ENCODE data around the gene MBOAT7. TPM values are rescaled to one million over a fixed set of nuclear protein-coding genes. Genes with fewer than 3 reads are reported as not detected.

The MBOAT7 gene
- polyA plus RNA-seq, 1 donor (not counting 4 experiments of a cell fraction or from before 2014, with no cell fraction given): 41.3 TPM

DNA sequence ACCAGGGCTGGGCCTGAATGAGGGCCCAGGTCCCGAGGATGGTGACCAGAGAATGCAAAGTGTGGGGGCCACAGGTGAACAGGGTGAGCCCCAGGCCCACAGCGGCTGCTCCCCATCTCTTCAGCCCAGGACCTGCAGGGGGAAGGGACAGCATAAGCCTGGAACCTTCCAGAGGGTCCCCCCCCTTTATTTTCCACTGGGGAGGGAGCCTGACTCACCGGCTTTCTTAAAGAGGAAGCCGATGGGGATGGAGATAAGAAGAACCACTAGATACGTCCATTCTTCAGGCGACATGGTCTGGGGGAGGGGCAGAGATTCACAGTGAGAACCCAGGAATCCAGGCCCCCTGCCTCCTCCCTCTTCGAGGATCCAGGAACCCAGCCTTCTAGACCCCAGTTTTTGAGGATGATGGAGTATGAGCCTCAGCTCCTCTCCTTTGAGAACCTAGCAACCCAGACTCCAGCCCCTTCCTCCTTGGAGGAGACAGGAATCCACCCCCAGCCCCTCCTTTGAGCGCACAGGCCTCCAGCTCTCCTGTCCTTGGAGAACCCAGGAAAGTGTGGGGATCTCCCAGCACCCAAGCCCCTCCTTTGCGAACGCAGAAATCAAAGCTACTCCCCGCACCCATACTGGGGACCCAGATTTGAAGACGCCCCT lies 1.0 kb downstream of the MBOAT7 start:
- DNase-seq (ENCODE audit: low read depth, low spot score): no peak
- no peak for FAIRE-seq
- dilution Hi-C loops (cut with MboI; ENCODE audit: extremely low pct_ligation_motif_present, low sequenced_read_pairs): no loop called here
- peak overlapping the region; percentile 94 for H3K4me2 ChIP-seq (ENCODE audit: control insufficient read depth, extremely low read depth, insufficient read depth, low read depth, low read length)
- H3K36me3 ChIP-seq (ENCODE audit: control insufficient read depth in 2 of 2, extremely low read depth in 1 of 2, insufficient read depth in 2 of 2, low read length in 2 of 2): peaks cover 14 to 23% of the 10 kb centered on the region in 2 experiments
- TF ChIP-seq, protein P1, sequence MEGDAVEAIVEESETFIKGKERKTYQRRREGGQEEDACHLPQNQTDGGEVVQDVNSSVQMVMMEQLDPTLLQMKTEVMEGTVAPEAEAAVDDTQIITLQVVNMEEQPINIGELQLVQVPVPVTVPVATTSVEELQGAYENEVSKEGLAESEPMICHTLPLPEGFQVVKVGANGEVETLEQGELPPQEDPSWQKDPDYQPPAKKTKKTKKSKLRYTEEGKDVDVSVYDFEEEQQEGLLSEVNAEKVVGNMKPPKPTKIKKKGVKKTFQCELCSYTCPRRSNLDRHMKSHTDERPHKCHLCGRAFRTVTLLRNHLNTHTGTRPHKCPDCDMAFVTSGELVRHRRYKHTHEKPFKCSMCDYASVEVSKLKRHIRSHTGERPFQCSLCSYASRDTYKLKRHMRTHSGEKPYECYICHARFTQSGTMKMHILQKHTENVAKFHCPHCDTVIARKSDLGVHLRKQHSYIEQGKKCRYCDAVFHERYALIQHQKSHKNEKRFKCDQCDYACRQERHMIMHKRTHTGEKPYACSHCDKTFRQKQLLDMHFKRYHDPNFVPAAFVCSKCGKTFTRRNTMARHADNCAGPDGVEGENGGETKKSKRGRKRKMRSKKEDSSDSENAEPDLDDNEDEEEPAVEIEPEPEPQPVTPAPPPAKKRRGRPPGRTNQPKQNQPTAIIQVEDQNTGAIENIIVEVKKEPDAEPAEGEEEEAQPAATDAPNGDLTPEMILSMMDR (optimal IDR thresholded peaks at IDR 0.05 in 1 of 3, IDR thresholded peaks at IDR 0.05 in 1 of 3, conservative IDR thresholded peaks at IDR 0.05 in 1 of 3; ENCODE audit: extremely low read depth in 1 of 3, insufficient read depth in 2 of 3, low read length in 3 of 3): no peak
- TF ChIP-seq EZH2 (IDR thresholded peaks at IDR 0.05; ENCODE audit: low read length): no peak
- H3K27ac ChIP-seq (ENCODE audit: control insufficient read depth, insufficient read depth, low read length): peak overlapping the region; percentile 62
- peak overlapping the region; percentile 99 for H3K9ac ChIP-seq (ENCODE audit: control insufficient read depth, extremely low read depth, insufficient read depth, low read length)
- peaks cover 15% of the 10 kb centered on the region for H3K4me1 ChIP-seq (ENCODE audit: control insufficient read depth, extremely low read depth, insufficient read depth, low read length)
- H2AFZ ChIP-seq (ENCODE audit: control insufficient read depth, low read length): peak overlapping the region; percentile 27
- H3K9me3 ChIP-seq (ENCODE audit: control insufficient read depth, low read depth, low read length): no peaks in the 10 kb centered on the region
- H3K4me3 ChIP-seq (ENCODE audit: control insufficient read depth in 2 of 3, extremely low read depth in 1 of 3, insufficient read depth in 2 of 3, low read depth in 1 of 3, low read length in 3 of 3): peak overlapping the region; percentile 82 to 95 (median 87)
- H3K27me3 ChIP-seq (ENCODE audit: control insufficient read depth, extremely low read depth, insufficient read depth, low read length): no peaks in the 10 kb centered on the region
- H3K79me2 ChIP-seq (ENCODE audit: control insufficient read depth, insufficient read depth, low read length): peaks cover 45% of the 10 kb centered on the region
- H4K20me1 ChIP-seq (ENCODE audit: control insufficient read depth, extremely low read depth, insufficient read depth, low read length): no peaks in the 10 kb centered on the region
- no peaks in the 10 kb centered on the region for H3K9me1 ChIP-seq (ENCODE audit: control insufficient read depth, extremely low read depth, insufficient read depth, low read length)

DNA sequence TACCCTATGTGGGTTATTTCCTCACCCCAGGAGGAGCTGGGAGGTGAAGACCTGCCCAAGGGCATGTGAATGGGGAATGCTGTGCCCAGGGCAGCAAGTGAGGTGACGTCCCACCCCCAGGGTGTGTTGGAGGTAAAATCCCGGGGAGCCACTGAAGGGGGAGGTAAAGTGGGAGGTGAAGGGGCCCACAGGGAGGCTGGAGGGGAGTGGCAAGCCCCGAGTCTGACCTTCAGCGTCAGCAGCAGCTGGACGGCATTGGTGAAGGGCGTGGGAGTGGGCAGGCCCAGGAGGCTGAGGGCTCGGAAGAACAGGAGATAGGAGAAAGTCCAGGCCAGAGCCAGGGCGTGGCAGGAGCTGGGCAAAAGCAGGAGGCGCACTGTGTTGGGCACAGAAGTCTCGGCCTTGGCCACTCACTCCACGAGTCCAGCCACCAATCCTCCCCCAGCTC lies 2.4 kb downstream of the MBOAT7 start:
- DNase-seq (ENCODE audit: low read depth, low spot score) (no peak), FAIRE-seq (no peak)
- Histone ChIP-seq H3K4me3 (ENCODE audit: control insufficient read depth in 2 of 3, extremely low read depth in 1 of 3, insufficient read depth in 2 of 3, low read depth in 1 of 3, low read length in 3 of 3) (no peak overlapping the region), H2AFZ (ENCODE audit: control insufficient read depth, low read length) (no peak overlapping the region), H3K27me3 (ENCODE audit: control insufficient read depth, extremely low read depth, insufficient read depth, low read length) (no peaks in the 10 kb centered on the region), H3K4me2 (ENCODE audit: control insufficient read depth, extremely low read depth, insufficient read depth, low read depth, low read length) (no peak overlapping the region), H3K27ac (ENCODE audit: control insufficient read depth, insufficient read depth, low read length) (no peak overlapping the region), H3K9me1 (ENCODE audit: control insufficient read depth, extremely low read depth, insufficient read depth, low read length) (no peaks in the 10 kb centered on the region), H3K79me2 (ENCODE audit: control insufficient read depth, insufficient read depth, low read length) (peaks cover 33% of the 10 kb centered on the region), H3K9me3 (ENCODE audit: control insufficient read depth, low read depth, low read length) (no peaks in the 10 kb centered on the region), H3K36me3 (ENCODE audit: control insufficient read depth in 2 of 2, extremely low read depth in 1 of 2, insufficient read depth in 2 of 2, low read length in 2 of 2) (peaks cover 15 to 23% of the 10 kb centered on the region in 2 experiments), H3K9ac (ENCODE audit: control insufficient read depth, extremely low read depth, insufficient read depth, low read length) (no peak overlapping the region), H3K4me1 (ENCODE audit: control insufficient read depth, extremely low read depth, insufficient read depth, low read length) (peaks cover 11% of the 10 kb centered on the region), H4K20me1 (ENCODE audit: control insufficient read depth, extremely low read depth, insufficient read depth, low read length) (no peaks in the 10 kb centered on the region)
- dilution Hi-C loops (cut with MboI; ENCODE audit: extremely low pct_ligation_motif_present, low sequenced_read_pairs): no loop called here
- TF ChIP-seq, protein P1 (optimal IDR thresholded peaks at IDR 0.05 in 1 of 3, IDR thresholded peaks at IDR 0.05 in 1 of 3, conservative IDR thresholded peaks at IDR 0.05 in 1 of 3; ENCODE audit: extremely low read depth in 1 of 3, insufficient read depth in 2 of 3, low read length in 3 of 3): no peak
- no peak for TF ChIP-seq EZH2 (IDR thresholded peaks at IDR 0.05; ENCODE audit: low read length)

Measured in keratinocyte (primary cell).